ENCODE measurements around the gene ASB18.

ASB18 gene

DNA sequence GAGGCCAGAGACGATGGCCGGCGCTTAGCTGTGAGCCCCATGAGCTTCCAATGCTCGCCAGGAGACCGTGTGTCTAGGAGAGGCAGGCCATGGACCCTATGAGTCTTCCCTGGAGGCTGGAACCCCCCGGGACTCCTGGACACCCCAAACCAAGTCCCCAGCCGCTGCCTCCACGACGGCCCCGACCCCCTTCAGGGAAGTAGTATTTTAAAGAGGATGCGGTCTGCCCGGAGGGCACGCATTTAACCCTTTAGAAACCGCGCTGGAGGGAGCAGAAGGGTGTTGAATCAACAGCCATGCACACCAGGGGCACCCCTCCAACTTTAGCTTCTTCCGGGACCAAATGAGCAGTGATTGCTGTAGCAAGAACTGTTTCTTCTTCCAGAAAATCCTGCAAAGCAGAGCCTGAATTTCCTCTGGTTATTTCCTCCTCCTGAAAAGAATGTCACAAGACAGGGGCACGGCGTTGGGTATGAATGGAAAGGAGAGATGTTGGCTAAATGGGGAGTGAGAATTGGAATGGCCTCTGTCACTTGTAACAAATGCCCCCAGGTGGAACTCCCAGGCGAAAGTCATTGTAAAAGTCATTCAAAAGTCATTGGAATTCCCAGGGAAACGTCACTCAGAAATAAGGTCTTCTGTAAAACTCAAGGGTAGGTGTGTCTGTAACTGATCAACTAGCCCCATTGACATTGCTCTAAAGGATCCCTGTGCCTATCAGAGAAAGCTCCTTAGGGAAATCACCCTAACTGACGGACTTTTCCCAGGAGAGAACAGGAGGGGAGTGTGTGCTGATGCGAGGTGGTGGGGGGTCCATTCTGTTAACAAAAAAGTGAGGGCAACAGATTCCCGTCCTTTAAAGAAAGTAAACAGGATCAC, 90.2 kb downstream of the ASB18 start:
- no peak for DNase-seq (ENCODE audit: low read depth)

DNA sequence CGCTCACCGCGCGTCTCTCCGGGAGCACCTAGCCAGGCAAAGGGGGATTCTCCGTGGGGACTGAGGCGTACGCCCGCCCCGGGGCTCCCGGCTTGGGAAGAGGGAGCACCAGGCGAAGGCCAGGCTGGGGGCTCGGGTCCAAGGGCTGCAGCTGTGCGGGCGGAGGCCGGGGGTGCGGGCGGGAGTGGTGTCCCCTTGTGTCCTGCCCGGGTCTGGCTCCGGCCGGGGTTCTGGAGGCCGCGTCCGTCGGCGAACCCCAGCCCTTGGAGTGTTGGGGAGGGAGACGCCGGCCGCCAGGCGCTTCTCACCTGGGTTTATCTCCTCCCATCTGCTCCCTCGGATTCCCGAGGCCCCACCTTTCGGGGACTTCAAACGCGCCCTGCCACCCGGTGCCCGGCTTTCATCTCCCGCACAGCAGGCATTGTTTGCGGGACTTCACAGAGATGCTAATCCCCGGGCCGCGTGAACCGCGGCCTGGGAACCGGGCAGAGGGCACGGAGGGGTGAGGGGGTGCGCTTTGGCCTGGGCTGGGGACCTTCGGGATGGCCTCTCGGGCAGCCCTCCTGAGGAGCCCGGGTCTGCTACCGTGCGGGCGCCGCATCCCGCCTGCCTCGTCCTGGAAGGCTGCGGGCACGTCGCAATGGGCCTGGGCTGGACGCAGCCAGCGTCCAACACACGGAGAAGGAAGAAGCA, 91.0 kb downstream of the ASB18 start:
- DNase-seq (ENCODE audit: low read depth) = no peak

DNA sequence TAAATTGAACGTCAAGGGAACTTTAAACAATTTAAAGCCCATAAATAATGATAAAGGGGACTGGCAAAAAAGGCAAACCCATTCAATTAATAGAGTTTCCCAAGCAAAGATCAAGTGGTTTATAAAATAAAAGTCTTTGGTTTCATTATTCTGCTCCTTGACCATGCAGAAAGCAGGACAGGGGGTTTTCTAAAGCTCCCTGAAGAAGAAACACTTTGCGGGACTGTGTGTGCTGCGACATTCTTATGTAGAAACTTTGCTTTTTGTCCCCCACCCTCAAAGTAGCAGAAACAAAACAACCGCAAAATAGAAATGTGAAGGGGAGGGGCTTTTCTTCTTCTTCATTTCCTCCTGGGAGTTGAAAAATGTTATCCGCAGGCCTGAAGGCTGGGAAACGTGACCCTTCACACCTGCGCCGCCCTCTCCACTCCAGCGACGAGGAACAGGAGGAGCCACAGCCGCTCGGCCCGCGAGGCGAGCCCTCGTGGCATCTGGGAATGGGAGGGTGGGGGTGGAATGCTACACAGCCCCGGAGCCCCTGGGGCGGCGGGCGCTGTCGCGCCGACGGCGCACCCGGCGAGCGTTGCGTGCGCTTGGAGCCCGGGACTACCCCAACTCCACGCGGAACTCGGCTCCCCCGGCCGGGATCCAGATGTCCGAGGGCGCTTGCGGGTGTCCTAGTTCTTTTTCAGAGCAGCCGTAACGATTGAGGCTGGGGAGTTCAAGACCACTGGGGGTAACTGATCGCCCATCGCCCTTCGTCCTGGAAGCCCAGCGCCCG, 91.8 kb downstream of the ASB18 start:
- no peak for DNase-seq (ENCODE audit: low read depth)

DNA sequence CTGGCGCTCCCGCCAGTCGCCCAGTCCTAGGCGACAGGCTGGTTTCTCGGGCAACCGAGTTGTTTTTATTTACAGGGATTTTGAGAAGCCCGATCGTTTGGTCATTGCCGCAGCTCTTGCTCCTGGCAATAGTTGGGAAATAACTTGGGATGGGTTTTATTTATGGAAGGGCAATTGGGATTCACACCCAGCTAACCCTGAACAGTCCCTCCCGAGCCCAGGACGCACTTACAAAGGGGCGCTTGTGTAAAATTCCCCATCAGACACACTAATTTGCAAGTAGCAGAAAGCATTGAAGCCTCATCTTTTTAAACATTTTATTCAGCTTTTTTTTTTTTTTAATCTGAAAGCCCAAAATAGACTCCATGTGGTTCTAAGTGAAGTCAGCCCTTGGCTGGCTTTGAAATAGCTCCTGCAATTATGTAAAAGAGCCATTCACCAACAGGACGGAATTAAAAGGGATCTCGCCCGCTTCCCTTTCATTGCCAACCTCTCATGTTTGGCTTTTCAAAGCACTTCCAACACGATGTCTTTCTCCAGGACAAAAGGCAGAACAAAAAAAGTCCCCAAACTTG, 92.4 kb downstream of the ASB18 start:
- no peak for DNase-seq (ENCODE audit: low read depth)

DNA sequence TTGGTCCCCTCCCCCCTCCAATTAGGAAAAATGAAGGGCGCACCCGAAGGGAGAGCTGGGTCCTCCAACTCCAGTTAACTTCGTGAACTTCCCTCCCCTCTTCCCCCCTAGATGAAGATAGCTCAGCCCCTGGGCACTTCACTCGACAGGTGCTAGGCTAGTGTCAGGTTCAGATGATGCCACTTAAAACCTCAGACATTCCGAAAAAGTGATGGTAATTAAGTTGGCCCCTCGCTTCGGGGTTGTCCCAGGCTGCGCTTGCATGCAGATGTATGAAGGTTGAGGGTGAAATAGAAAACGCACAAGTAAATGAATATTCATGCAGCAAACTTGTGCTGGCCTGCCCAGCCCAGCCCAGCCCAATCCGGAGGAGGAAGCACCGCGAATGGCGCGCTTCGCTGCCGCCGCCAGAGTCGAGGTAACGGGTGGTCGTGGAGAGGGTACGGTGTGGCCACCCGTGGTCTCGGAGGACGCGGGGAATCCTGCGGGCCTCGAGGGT, 93.0 kb downstream of the ASB18 start:
- no peak for DNase-seq (ENCODE audit: low read depth)

DNA sequence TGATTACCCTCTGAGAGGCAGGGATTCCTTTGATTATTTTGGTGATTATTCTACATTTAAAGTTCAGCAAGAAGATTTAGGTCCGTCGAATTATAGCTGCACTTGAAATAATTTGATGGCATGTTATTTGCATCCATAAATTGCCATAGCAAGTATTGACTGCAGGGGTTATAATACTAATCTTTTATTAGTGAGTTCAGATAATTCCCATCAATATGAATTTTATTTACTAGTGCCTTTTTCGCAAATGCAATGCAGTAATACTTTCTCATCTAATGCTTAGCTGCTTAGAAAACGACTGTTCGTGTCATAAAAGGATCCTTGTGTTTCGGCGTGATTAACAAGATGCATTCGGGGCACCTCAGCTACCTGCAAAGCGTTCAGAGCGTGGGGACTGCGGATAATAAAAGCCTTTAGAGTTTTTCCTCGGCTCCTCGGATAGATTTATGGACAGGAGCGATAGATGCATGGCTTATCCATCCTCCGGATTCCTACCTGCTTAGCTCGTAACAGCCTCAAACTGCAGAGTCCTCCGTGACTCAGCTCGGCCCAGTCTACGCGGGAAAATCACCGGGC, 93.5 kb downstream of the ASB18 start:
- DNase-seq (ENCODE audit: low read depth) = no peak

DNA sequence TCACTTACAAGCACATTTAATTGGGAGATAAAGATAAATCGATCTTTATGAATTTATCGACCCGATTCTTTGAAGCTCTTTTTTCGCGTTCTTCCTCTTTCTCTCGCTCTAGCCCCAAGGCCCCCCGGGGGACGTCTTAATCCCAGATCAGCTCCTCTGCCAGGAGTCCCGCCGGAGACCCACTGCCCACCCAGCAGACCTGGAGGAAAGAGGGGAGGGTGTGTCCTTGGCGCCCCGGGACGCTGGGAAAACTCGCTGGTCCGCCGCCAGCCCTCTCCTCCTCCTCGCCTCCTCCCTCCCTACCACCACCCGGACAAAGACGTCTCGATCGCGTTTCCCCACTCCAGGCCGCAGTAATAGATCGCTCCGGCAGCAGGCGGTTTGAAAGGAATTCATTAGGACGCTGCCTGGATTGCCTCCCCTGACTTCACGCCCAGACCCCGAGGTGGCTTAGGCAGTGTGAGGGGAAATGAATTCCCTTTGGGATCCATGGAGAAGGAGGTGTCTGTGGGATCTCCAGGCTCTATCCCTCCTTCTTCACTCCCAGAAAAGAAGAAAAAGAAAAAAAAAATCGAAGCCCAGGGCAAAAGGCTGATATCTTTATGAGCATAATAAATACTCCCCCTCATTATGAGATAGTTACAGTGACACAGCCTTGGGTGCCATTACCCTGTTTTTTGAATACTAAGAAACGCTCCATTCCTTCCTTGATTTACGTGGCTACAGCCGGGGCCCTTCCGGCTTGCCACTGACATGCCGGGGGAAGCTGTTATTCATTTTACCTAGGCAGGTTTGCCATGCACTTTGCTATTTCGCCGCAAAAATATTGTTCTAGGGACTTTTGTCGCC, 94.2 kb downstream of the ASB18 start:
- DNase-seq (ENCODE audit: low read depth) = no peak

DNA sequence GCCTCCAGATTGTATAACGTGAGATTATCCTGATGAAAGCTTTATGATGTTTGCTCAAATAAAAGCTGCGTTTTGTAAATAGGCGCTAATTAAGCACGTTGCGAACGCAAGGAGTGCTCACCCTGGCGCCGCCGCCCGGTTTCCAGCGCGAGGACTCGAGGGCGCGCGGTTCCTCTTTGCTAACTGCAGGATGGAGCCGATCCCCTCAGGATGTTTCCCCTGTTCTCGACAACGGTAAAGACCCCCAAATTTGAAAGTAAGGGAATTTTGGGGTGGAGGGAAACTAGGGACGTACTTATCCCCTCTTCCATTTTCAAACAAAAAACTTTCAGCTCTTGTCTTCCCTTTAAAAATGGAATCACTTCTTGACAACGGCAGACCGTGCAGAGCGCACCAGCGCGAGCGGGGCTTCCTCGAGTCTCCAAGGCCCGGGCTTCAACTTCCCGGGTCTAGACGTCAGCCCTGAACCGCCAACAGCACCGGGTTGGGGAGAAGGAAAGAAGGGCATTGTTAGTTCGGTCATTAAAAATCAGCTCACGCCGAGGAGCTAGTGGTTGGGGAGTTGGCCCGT, 95.0 kb downstream of the ASB18 start:
- no peak for DNase-seq (ENCODE audit: low read depth)

DNA sequence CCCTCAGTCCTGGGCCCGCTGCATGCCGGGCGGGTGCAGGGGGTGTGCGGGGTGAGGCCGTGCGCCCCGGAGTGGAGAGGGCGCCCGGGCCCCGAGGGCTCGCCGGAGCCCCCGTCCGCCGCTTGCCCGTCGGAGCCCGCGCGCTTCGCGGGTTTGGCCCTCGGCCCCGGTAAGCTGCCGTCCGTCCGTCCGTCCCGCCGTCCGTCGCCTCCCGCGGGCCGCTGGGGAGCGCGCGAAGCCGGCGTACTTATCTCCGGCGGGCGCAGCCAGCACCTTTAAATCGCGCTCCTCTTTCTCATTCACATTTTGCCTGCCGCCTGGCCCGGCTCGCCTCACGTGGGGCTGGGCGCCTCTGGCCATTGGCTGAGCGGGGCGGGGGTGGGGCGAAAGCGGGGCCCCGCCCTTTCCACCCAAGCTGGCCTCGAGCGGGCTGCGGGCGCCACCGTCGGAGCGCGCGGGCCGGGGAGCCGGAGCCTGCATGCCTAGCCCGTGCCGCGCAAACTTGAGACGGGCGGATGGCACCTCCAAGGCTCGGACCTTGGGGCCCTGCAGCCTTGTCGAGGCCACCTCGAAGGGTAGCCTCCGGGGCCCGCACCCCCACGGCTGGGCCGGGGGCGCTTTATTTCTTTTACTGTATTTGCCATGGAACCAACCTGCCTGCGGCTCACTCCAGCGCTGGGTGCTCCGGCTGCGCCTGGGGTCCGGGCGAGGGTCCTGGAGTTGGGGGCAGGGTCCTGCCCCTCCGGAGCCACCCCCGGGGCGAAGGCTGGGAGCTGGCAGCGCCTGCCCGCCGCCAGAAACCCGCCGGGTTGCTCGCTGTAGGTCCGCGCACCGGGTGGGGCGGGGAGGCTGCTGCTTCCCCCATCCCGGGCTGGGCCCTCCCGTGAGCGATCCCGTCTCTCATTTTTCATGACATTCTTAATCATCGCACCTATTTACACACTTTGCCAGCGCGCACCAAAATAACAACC, 95.8 kb downstream of the ASB18 start, which contains the start of gene GBX2:
GBX2 (minus strand) TSS at position 277 of the 971 bp plus-strand sequence. CDS start 415 bp downstream, outside the sequence.
- DNase-seq (ENCODE audit: low read depth) = no peak

DNA sequence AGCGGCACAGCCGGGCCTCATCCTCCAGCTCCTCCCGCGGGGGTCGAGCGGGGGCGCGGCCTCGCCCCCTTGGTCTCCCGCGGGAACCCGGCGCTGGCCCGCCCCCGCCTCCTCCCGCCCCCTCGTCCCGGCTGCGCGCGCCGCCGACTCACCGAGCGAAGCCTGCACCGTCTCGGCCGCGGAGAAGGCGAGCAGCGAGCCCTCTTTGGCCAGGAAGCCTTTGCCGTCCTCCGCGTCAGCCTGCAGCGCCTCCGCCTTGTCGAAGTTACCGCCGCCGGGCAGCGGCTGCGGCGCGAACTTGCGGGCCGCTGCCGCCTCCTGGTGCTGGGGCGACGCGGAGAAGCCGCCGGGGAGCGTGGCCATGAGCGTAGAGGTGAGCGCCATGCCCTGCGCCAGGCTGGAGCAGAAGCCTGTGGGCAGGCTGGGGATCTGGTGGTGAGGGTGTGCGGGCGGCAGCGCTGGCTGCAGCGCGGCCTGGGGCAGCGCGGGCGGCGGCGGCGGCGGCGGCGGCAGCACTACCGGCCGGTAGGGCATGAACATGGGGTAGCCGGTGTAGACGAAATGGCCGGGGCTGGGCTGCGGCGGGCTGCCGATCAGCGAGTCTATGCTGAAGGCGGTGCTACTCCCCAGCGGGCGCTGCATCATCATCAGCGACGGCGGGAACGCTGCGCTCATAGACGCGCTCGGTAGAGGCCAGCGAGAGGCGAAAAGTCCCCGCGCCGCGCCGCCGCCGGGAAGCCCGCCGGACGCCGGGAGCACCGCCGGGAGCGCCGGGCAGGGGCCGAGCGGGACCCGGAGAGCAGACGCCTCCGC, 96.7 kb downstream of the ASB18 start:
- DNase-seq (ENCODE audit: low read depth) = no peak

DNA sequence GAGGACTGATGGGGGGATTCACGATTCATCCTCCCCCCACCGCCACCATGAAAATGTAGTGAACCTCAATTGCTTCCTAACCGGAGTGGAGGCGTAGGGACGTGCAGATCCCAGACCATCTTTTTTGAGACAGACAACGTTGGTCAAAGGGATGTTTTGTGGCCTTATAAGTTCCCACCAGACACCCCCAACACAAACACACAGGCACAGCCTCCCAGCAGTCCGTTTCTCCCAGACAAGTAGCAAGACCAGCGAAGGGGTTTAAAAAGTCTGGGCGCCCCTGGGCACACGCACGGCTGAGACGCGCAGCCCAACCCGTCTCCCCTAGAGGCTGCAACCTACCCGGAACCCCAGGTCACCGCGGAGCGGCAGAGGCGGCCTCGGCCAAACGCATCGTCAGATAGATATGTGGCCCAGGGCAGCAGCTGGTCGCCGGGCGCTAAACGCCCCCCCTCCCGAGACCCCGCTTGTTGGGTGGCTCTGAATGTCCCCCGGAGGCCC, 97.4 kb downstream of the ASB18 start:
- DNase-seq (ENCODE audit: low read depth) = no peak

DNA sequence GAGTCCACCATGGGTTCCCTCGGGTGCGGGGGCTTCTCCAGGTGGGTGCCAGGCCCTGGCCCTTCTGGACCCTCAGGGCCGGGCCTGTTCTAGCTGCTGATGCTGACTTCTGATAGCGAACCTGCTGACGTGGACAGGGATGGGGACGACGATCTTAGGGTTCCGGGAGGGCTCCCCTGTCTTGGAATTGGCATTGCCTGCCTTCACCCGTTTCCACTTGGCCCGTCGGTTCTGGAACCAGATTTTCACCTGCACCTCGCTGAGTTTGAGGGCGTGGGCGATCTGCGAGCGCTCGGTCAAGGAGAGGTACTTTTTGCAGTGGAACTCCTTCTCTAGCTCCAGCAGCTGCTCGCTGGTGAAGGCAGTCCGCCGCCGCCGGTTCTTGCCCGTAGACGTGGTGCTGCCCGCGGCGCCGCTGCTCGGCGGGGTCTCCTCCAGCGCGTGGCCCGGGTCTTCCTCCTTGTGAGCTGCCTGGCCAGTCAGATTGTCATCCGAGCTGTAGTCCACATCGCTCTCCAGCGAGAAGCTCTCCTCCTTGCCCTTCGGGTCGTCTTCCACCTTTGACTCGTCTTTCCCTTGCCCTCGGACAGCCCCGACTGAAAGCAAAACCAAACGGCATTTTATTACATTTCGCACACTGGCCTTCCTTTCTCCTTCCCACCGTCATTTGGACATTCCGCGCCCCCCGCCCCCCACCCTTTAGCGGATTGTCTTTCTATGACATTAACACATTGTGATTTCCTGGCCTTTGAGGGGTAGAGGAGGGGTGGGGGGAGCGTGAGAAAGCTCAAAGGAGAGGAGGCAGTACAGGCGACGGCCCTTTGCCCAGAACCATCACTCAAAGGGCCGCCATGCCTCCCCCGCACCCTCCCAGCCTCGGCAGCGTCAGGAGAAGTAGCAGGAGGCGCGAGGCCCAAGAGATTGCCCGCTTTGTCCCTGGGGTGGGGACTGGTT, 98.1 kb downstream of the ASB18 start:
- no peak for DNase-seq (ENCODE audit: low read depth)

DNA sequence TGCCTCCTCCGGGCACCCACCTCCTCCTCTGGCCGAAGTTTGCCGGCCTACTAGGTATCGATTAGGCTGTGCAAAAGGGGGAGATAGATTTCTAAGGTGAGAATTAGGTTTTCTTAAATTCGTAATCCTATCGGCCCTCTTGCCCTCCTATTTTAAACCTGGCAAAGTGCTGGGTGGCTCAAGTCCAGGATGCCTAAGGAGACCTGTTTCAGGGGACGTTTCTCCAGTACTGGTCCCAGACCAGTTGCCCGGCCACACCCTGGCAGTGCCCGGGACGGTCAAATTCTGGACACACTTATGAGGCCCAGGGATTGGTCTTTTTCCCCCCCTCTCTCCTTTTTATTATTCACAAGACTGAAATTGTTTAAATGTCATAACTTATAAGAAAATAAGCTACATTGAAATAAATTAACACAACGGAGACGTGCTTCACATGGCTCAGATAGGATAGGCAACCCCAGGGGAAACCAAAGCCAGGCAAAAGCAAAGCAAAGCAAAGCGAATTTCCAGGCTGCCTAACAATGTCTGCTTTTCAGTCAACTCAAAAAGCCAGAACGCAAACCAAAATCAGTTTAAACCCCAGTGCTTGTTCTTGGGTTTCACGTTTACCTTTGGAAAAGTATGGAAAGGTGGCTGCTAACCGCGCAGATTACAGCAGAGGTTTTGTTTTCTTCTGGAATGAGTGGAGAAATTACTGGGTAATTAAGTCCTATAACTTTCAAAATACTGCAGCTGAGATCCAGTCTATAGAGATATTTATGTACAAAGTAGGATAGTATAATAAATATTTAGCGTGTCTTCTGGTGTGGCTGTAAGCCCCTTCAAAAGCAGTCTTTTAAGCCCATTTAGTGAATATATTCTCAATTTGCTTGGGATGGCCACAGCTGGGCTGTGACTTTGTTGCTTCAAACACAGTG, 99.0 kb downstream of the ASB18 start:
- no peak for DNase-seq (ENCODE audit: low read depth)

DNA sequence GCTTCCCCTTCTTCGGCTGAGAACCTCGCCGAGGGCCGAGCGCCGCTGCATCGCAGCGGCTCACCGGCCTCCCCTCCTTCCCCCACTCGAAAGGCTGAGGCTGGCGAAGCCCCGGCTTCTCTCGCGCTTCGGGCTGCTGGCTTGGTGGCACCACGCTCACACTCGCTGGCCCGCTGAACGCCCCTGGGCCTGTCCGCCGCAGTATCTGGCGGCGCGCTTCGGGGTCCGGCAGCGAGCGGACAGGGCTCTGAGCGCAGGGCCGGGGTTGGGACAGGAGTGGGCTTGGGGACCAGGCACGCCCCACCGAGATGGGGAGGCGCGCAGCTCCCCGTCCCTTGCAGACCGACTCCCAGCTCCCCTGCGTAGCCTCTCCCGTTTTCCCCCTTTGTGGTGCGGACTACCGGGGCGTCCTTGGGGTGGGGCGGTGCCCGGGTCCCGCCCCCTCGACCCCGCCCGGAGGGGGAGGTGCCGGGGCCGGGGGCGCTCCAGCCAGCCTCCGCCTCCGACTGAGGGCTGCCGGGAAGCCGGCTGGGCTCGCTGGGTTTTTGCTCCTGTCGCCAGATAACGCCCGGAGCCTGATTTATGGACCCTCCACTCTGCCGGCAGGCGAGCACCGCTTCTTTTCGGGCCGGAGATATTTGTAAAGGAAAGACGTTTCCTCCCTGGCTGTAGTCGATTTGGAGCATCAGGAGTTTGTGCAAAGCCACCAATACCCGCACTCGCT, 99.8 kb downstream of the ASB18 start:
- no peak for DNase-seq (ENCODE audit: low read depth)
